Brain microvascular endothelial cell (primary cell): ENCODE results near the gene CXXC1.
"Not testable (repeated sequence)": the region's sequence is repeated elsewhere in the genome, so short reads cannot be mapped to it uniquely, and the experiment has no call there.

Experiments used
- DNase-seq: peaks from one replicate; pipeline ENCODE4 v3.0.0-alpha.2; 2020
- H3K27ac ChIP-seq: fragments of 250-450 bp; sonication (Bioruptor Pico); 2 replicates; pipeline ENCODE4 v1.5.1; 2020; ENCODE audit warnings: mild to moderate bottlenecking, moderate library complexity
- H3K27me3 ChIP-seq: fragments of 250-450 bp; sonication (Bioruptor Pico); replicated peaks from 2 replicates; pipeline ENCODE4 v1.5.1; 2020; ENCODE audit warnings: mild to moderate bottlenecking
- H3K36me3 ChIP-seq: fragments of 250-450 bp; sonication (Bioruptor Pico); replicated peaks from 2 replicates; pipeline ENCODE4 v1.5.1; 2020; ENCODE audit warnings: mild to moderate bottlenecking
- H3K4me3 ChIP-seq: 2 replicates; pipeline ENCODE4 v1.5.1; 2011; ENCODE audit warnings: low read depth, mild to moderate bottlenecking, control low read depth, low read length, moderate library complexity
- CTCF ChIP-seq: IDR thresholded peaks from 2 replicates; pipeline ENCODE4 v1.5.1; 2011; ENCODE audit warnings: low read depth, mild to moderate bottlenecking, moderate library complexity, low read length, control low read depth, inconsistent platforms; ENCODE audit errors: missing control alignments
- in situ Hi-C: cut with HindIII; loops from 2 replicates; pipeline ENCODE4 v1.10.0; 2017; ENCODE audit warnings: low sequenced_read_pairs, low pct_ligation_motif_present

Gene CXXC1

DNA sequence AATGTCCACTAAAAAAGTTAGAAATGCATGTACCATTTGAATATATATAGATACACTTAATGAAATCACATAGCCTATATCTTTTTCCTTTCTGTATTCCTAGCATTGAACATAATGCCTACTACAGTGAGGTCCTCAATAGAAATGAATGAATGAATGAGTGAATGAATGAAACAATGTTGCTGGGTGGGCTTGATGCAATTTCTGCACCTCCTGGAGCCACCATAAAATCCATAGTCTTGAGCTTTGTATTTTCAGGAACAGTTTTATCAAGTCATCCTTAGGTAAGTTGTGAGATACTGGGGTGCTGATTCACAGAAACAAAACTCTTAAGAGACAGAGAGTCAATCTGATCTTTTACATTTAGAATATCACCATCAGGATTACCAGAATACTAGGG lies 24.5 kb downstream of the CXXC1 start:
- in situ Hi-C loops = no loop called here
- H3K27ac ChIP-seq = no peak overlapping the region
- TF ChIP-seq CTCF = no peak

GRCh38 chr18:50250935-50251334 lies 36.6 kb downstream of the CXXC1 start:
- H3K27me3 ChIP-seq = no peaks in the 10 kb centered on the region
- DNase-seq = no peak
- in situ Hi-C loops = no loop called here

More for the DNA sequence above, 24.5 kb downstream of the CXXC1 start:
- no peak for DNase-seq
- Histone ChIP-seq H3K27me3 (no peaks in the 10 kb centered on the region), H3K36me3 (no peaks in the 10 kb centered on the region), H3K4me3 (no peak overlapping the region)

DNA sequence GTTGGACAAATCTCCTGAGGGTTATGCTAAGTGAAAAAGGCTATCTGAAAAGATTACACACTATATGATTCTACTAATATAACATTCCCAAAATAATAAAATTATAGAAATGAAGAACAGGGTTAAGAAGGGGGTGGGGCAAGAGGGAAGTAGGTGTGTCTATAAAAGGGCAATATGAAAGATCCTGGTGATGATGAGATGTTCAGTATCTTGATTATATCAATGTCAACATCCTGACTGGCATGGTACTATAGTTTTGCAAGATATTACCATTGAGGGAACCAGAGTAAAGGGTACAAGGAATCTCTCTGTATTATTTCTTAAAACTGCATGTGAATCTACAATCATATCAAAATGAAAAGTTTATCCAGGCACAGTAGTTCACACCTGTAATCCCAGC lies 37.9 kb downstream of the CXXC1 start:
- no peak overlapping the region for H3K27ac ChIP-seq
- no peak for DNase-seq
- H3K27me3 ChIP-seq = no peaks in the 10 kb centered on the region
- TF ChIP-seq CTCF = no peak
- no peaks in the 10 kb centered on the region for H3K36me3 ChIP-seq
- H3K4me3 ChIP-seq = no peak overlapping the region
- in situ Hi-C loops = no loop called here

More at GRCh38 chr18:50250935-50251334, 36.6 kb downstream of the CXXC1 start:
- Histone ChIP-seq H3K27ac (no peak overlapping the region), H3K4me3 (no peak overlapping the region), H3K36me3 (no peaks in the 10 kb centered on the region)
- no peak for TF ChIP-seq CTCF

DNA sequence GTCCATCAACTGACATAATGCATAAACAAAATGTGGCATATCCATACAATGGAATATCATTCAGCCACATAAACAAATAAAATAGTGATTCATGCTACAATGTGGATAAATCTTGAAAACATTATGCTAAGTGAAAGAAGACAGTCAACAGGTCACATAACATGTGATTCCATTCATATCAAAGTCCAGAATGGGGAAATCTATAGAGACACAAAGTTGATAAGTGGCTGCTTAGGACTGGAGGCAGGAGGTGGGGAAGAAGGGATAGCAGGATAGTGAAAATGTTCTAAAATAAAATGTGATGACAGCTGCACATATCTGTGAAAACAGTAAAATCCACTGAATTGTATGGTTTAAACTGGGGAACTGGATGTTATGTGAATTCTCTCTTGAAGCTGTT lies 39.9 kb downstream of the CXXC1 start:
- in situ Hi-C loops = no loop called here
- no peak for DNase-seq
- Histone ChIP-seq H3K36me3 (no peaks in the 10 kb centered on the region), H3K27ac (no peak overlapping the region), H3K27me3 (no peaks in the 10 kb centered on the region), H3K4me3 (no peak overlapping the region)
- no peak for TF ChIP-seq CTCF

- DNase-seq = peak; percentile 16
- in situ Hi-C loops = not testable (repeated sequence)
Observed at GRCh38 chr18:50241768-50242167, 45.7 kb downstream of the CXXC1 start.

DNA sequence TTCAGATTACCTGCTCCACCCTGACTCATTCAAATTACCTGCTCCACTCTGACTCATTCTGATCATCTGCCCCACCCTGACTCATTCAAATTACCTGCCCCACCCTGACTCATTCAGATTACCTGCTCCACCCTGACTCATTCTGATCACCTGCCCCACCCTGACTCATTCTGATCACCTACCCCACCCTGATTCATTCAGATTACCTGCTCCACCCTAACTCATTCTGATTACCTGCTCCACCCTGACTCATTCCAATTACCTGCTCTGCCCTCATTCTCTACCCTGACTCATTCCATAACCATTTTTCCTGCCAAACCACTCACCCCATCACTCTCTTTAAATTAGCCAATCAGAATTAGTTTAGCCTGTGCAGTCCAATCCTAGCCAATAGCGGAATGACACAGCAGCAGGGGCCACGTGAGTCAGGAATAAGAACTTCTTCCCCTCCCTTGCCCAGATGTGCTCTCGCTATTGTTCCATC lies 47.4 kb downstream of the CXXC1 start:
- no peak for TF ChIP-seq CTCF
- in situ Hi-C loops = no loop called here
- no peak for DNase-seq
- Histone ChIP-seq H3K27ac (no peak overlapping the region), H3K4me3 (no peak overlapping the region), H3K36me3 (no peaks in the 10 kb centered on the region), H3K27me3 (no peaks in the 10 kb centered on the region)

More at GRCh38 chr18:50241768-50242167, 45.7 kb downstream of the CXXC1 start:
- H3K27ac ChIP-seq, H3K36me3 ChIP-seq, H3K4me3 ChIP-seq, H3K27me3 ChIP-seq: not testable (repeated sequence)
